Esophagus muscularis mucosa (tissue), 4 donors: Measurements from ENCODE around the gene LGALS12. TPM values are rescaled to one million over a fixed set of nuclear protein-coding genes. Genes with fewer than 3 reads are reported as not detected.

Experiments
- DNase-seq: peaks from one replicate; pipeline ENCODE4 v3.0.0-alpha.2; 2017; ENCODE audit errors: extremely low spot score
- H3K27ac ChIP-seq, 4 donors: fragments of 200-600 bp; sonication (generic); replicated peaks in 1 of 4; 1 replicate in 3 of 4; 2 replicates in 1 of 4; pipeline ENCODE4 v1.5.1; 2016 to 2019; ENCODE audit warnings: mild to moderate bottlenecking in 1 of 4
- H3K27me3 ChIP-seq, 4 donors: fragments of 200-600 bp; sonication (generic); one replicate each; pipeline versions ENCODE4 v1.5.1 to v1.6.0; 2016 to 2019
- H3K36me3 ChIP-seq, 4 donors: fragments of 200-600 bp; sonication (generic); one replicate each; pipeline ENCODE4 v1.5.1; 2016 to 2019
- H3K4me1 ChIP-seq, 4 donors: fragments of 200-600 bp; sonication (generic); one replicate each; pipeline ENCODE4 v1.5.1; 2016 to 2019
- H3K4me3 ChIP-seq, 4 donors: fragments of 200-600 bp; sonication (generic); 1 replicate in 2 of 4; 2 replicates in 2 of 4; pipeline ENCODE4 v1.5.1; 2016 to 2019; ENCODE audit warnings: mild to moderate bottlenecking in 4 of 4, moderate library complexity in 1 of 4
- H3K9me3 ChIP-seq, 4 donors: fragments of 200-600 bp; sonication (generic); 1 replicate in 3 of 4; 2 replicates in 1 of 4; pipeline ENCODE4 v1.5.1; 2016 to 2019
- CTCF ChIP-seq, 3 experiments: fragments of 200-600 bp in 2 of 3; fragments of 450-650 bp in 1 of 3; sonication (generic) in 2 of 3; IDR thresholded peaks; one replicate each; pipeline ENCODE4 v1.5.1; 2017 to 2019; ENCODE audit warnings: antibody characterized with exemption in 3 of 3, mild to moderate bottlenecking in 2 of 3, moderate library complexity in 1 of 3
- EP300 ChIP-seq: sonication (generic); formaldehyde crosslinking; IDR thresholded peaks from one replicate; pipeline ENCODE4 v1.6.1; 2017; ENCODE audit warnings: antibody characterized with exemption
- POLR2A ChIP-seq: fragments of 450-650 bp; IDR thresholded peaks from one replicate; pipeline ENCODE4 v1.6.1; 2017; ENCODE audit warnings: antibody characterized with exemption, moderate library complexity, mild to moderate bottlenecking, low read depth
- POLR2AphosphoS5 ChIP-seq, 2 donors: sonication (generic); formaldehyde crosslinking; IDR thresholded peaks; one replicate each; pipeline ENCODE4 v1.6.1; 2017; ENCODE audit warnings: antibody characterized with exemption in 2 of 2
- WGBS: methylation state at CpG from one replicate; pipeline ENCODE4 v1.1.5; 2018; 5-methylcytosine and 5-hydroxymethylcytosine counted together
- intact Hi-C: fragments of 100-400 bp; cut with DNase I; formaldehyde crosslinking; loops from one replicate; pipeline ENCODE4 v1.15.1; 2023
- total RNA-seq, 4 donors: library from RNA; depleted of rRNA; stranded (reverse); fragments of >200 nt; gene quantifications; one replicate each; pipeline versions ENCODE4 v1.1.0 to v1.2.1, GENCODE V29; 2016

The LGALS12 gene
- total RNA-seq, 4 donors from 2014 or later = not detected

GRCh38 chr11:63551889-63552266 lies 46.0 kb downstream of the LGALS12 start:
- Histone ChIP-seq H3K4me3 (no peak overlapping the region), H3K36me3 (peaks cover 0 to 9% (median 0%) of the 10 kb centered on the region in 4 donors), H3K27me3 (no peaks in the 10 kb centered on the region), H3K27ac (no peak overlapping the region), H3K9me3 (no peaks in the 10 kb centered on the region), H3K4me1 (peaks cover 0 to 3% (median 0%) of the 10 kb centered on the region in 4 donors)
- DNase-seq = no peak
- intact Hi-C loops = no loop called here
- 97% methylated on average over 6 of the region's 6 CpGs for WGBS
- TF ChIP-seq EP300 (no peak), CTCF (IDR thresholded peaks at IDR 0.05) (no peak), POLR2AphosphoS5 (IDR thresholded peaks at IDR 0.05) (no peak), POLR2A (no peak)

GRCh38 chr11:63552921-63553320 lies 47.0 kb downstream of the LGALS12 start:
- no peak overlapping the region for H3K27ac ChIP-seq
- no peak overlapping the region for H3K4me3 ChIP-seq
- DNase-seq = no peak
- no peaks in the 10 kb centered on the region for H3K4me1 ChIP-seq
- no peaks in the 10 kb centered on the region for H3K36me3 ChIP-seq
- WGBS = 91% methylated on average over 7 of the region's 7 CpGs
- H3K9me3 ChIP-seq = no peaks in the 10 kb centered on the region
- intact Hi-C loops = no loop called here
- no peaks in the 10 kb centered on the region for H3K27me3 ChIP-seq
- TF ChIP-seq CTCF (IDR thresholded peaks at IDR 0.05) (no peak), POLR2AphosphoS5 (IDR thresholded peaks at IDR 0.05) (no peak)

GRCh38 chr11:63553759-63554158 lies 47.9 kb downstream of the LGALS12 start:
- H3K9me3 ChIP-seq = no peaks in the 10 kb centered on the region
- H3K27ac ChIP-seq = no peak overlapping the region
- no peaks in the 10 kb centered on the region for H3K36me3 ChIP-seq
- no peaks in the 10 kb centered on the region for H3K4me1 ChIP-seq
- TF ChIP-seq CTCF (IDR thresholded peaks at IDR 0.05) (no peak), POLR2AphosphoS5 (IDR thresholded peaks at IDR 0.05) (no peak), EP300 (no peak), POLR2A (no peak)
- 65% methylated on average over 8 of the region's 8 CpGs for WGBS
- intact Hi-C loops = no loop called here
- no peaks in the 10 kb centered on the region for H3K27me3 ChIP-seq
- no peak for DNase-seq
- H3K4me3 ChIP-seq = no peak overlapping the region

GRCh38 chr11:63554877-63555223 lies 49.0 kb downstream of the LGALS12 start:
- Histone ChIP-seq H3K27ac (no peak overlapping the region), H3K4me3 (no peak overlapping the region), H3K9me3 (no peaks in the 10 kb centered on the region), H3K4me1 (no peaks in the 10 kb centered on the region), H3K27me3 (no peaks in the 10 kb centered on the region), H3K36me3 (no peaks in the 10 kb centered on the region)
- TF ChIP-seq POLR2A (no peak), EP300 (no peak), POLR2AphosphoS5 (IDR thresholded peaks at IDR 0.05) (no peak), CTCF (IDR thresholded peaks at IDR 0.05) (no peak)
- 85% methylated on average over 4 of the region's 4 CpGs for WGBS
- DNase-seq = no peak
- intact Hi-C loops = no loop called here

GRCh38 chr11:63556404-63557013 lies 50.6 kb downstream of the LGALS12 start:
- Histone ChIP-seq H3K4me3 (no peak overlapping the region), H3K36me3 (no peaks in the 10 kb centered on the region), H3K9me3 (no peaks in the 10 kb centered on the region), H3K27me3 (no peaks in the 10 kb centered on the region), H3K4me1 (peaks cover 0 to 3% (median 0%) of the 10 kb centered on the region in 4 donors), H3K27ac (no peak overlapping the region)
- DNase-seq = no peak
- WGBS = 79% methylated on average over 7 of the region's 7 CpGs
- TF ChIP-seq CTCF (IDR thresholded peaks at IDR 0.05) = no peak
- no peak for TF ChIP-seq POLR2AphosphoS5 (IDR thresholded peaks at IDR 0.05)
- no peak for TF ChIP-seq EP300
- no peak for TF ChIP-seq POLR2A
- intact Hi-C loops = no loop called here
